Measurements from ENCODE around the gene KLHL36. TPM values are rescaled to one million over a fixed set of nuclear protein-coding genes. Genes with fewer than 3 reads are reported as not detected.
A peak's percentile ranks its signal among the peaks of the same experiment; 100 is the strongest.

The KLHL36 gene
- total and polyA plus RNA-seq, 12 donors: 14.7 to 77.9 (median 55.3) TPM

DNA sequence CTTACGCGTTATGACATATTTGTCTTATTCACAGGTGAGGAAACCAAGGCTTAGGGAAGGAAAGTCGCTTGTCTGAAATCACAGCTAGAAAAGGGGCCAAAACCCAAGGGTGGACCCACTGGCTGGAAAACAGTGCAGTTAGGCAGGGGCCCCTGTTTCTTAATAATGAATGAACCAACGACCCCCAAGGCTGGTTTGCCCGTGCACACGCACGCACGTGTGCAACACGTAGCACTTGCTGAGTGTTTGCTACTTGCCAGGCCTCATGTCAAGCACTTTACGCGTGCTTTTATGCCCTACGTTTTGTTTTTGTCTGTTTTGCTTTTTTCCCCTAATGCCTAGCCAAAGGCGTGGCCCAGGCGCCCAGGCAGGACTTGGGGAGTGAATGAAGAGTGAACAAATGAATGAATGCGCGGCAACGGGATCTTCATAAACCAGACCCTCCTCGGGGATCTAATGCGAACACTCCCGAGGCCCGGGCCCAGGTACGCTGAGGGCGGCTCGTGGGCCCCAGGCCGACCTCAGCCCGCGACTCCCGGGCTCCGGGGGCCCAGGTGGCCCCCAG, 50.9 kb downstream of the KLHL36 start:
- peak in 3 of 8 donors; percentile 8 to 56 (median 8) for ATAC-seq
- TF ChIP-seq, protein P1, sequence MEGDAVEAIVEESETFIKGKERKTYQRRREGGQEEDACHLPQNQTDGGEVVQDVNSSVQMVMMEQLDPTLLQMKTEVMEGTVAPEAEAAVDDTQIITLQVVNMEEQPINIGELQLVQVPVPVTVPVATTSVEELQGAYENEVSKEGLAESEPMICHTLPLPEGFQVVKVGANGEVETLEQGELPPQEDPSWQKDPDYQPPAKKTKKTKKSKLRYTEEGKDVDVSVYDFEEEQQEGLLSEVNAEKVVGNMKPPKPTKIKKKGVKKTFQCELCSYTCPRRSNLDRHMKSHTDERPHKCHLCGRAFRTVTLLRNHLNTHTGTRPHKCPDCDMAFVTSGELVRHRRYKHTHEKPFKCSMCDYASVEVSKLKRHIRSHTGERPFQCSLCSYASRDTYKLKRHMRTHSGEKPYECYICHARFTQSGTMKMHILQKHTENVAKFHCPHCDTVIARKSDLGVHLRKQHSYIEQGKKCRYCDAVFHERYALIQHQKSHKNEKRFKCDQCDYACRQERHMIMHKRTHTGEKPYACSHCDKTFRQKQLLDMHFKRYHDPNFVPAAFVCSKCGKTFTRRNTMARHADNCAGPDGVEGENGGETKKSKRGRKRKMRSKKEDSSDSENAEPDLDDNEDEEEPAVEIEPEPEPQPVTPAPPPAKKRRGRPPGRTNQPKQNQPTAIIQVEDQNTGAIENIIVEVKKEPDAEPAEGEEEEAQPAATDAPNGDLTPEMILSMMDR (IDR thresholded peaks at IDR 0.05): no peak

DNA sequence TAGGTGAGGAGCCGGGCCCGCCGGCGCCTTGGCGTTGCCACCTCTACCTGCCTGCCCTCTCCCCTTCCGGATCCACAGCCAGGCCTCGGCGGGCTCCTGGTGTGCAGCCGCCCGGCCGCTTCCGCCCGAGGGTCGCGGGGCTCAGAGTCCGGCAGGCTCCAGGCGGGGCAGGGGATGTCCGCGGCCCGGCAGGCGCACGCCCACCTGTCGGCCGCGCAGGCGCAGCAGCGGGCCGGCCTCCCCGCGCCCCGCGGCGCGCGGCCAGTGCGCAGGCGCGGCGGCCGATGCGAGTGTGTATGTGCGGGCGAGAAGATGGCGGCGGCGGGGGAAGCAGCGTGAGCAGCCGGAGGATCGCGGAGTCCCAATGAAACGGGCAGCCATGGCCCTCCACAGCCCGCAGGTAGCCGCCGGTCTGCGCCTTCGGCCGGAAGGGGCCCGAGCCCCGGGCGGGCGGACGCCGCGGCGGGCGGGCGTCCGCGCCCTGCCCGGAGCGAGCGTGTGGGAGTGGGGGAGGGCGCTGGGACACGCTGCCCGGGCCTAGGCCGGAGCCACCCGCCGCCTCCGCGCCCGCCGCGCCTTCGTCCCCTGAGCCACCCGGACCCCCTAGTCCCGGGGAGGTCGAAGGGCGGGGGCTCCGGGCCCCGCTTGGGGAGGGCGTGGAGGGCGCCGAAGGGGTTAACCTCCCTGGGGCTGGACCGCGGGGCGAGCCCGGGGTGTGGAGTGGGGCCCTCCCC, 51.6 kb downstream of the KLHL36 start, which contains the start of gene USP10:
USP10 (plus strand) TSS at position 289 of the 734 bp plus-strand sequence; CDS start at position 380, 91 bp downstream.
- 1% methylated on average over 56 to 95 of the region's 97 CpGs for WGBS, 2 donors
- Histone ChIP-seq H3K27ac (peak within 1 kb of the TSS; percentile 75 to 94 (median 90)), H3K9me3 (no peaks in the 10 kb centered on the region), H3K4me3 (peak within 1 kb of the TSS; percentile 78 to 100 (median 98)), H3K36me3 (no peaks in the 10 kb centered on the region), H3K27me3 (no peaks in the 10 kb centered on the region), H3K4me1 (peaks cover 4 to 47% (median 39%) of the 10 kb centered on the region in 9 donors)
- intact Hi-C loops (cut with DNase I): loop anchor here in 1 of 10 donors (5.0 kb wide), 1 partner anchor 48 kb away; no protein-coding TSS in a partner anchor
- ATAC-seq (peak; percentile 80 to 95 (median 88)), DNase-seq (peak; percentile 71 to 83)
- TF ChIP-seq, protein P1 (IDR thresholded peaks at IDR 0.05): no peak

More for the DNA sequence above, 50.9 kb downstream of the KLHL36 start:
- Histone ChIP-seq H3K27ac (peak overlapping the region in 8 of 10 donors; percentile 67 to 94 (median 90)), H3K4me1 (peaks cover 4 to 41% (median 32%) of the 10 kb centered on the region in 9 donors), H3K36me3 (no peaks in the 10 kb centered on the region), H3K27me3 (no peaks in the 10 kb centered on the region), H3K9me3 (no peaks in the 10 kb centered on the region), H3K4me3 (peak overlapping the region; percentile 78 to 100 (median 98))
- intact Hi-C loops (cut with DNase I): no loop called here
- peak in 1 of 2 donors; percentile 6 for DNase-seq
- WGBS, 2 donors: 20 to 22% methylated on average over 29 of the region's 29 CpGs

DNA sequence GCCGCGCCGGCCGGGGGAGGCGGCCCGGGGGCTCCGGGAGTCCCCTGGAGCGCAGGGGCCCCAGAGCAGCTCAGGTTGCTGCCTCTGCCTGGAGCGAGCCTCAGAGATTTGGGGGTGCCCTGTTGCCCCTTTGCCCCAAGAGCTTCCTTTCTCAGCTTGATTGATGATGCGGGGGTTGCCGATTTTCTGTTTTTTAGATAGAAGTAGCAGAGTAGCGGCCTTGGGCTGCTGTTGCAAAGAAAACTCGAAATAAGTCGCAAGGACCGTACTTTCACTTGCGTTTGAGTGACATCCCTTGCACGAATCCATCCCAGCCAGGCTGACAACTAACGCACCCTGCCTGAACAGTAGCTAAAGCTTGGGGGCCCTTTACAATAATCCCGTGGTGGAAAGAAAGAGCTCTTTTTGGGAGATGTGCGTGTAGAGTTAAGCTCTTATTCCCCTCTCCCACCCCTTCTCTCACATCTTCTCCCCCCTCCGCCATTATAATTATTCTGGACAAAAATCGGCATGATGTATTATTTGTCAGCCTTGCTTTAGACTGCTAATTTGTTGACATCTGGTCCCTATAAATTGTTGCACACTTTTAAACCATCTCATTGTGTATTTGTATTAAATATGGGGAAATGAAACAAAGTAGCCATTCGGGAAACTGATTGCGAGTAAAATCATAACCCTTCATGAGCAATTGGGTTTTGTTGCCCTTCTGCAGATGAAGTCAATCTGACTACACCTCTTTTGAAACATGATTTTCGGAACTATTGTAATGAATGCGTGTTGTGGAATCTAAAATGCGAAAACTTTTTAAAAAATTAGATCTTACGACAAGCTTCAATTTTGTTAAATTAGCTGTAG, 52.4 kb downstream of the KLHL36 start:
- ATAC-seq (peak in 7 of 8 donors; percentile 23 to 58 (median 36)), DNase-seq (peak in 1 of 2 donors; percentile 7)
- H3K27me3 ChIP-seq: no peaks in the 10 kb centered on the region
- peaks cover 0 to 5% (median 0%) of the 10 kb centered on the region in 9 donors for H3K36me3 ChIP-seq
- H3K9me3 ChIP-seq: no peaks in the 10 kb centered on the region
- peaks cover 4 to 50% (median 43%) of the 10 kb centered on the region in 9 donors for H3K4me1 ChIP-seq
- intact Hi-C loops (cut with DNase I): loop anchor here in 2 of 10 donors (1.0 to 5.0 kb wide), 2 partner anchors 14 to 48 kb away; no protein-coding TSS in a partner anchor
- WGBS, 2 donors: 7% methylated on average over 28 of the region's 28 CpGs
- H3K4me3 ChIP-seq: peak overlapping the region; percentile 78 to 100 (median 98)
- TF ChIP-seq, protein P1 (IDR thresholded peaks at IDR 0.05): no peak
- peak overlapping the region; percentile 75 to 94 (median 90) for H3K27ac ChIP-seq
